ENCODE results near the gene ANKDD1A.

Gene ANKDD1A

DNA sequence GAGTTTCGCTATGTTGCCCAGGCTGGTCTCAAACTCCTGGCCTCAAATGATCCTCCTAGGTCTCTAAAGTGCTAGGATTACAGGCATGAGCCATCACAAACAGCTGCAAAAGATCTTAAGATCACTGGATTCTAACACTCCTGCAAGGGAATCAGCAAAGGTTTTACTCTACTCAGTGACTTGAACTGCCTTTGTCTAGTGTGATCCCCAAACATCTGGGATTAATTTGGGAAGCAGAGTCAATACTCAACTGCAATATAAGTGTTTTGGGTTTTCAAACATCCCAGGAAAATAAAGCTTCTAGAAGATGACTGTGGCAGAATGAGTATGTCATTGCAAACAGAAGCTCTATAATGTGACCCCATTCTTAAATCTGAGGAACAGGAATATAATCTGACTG lies 70.8 kb downstream of the ANKDD1A start:
- H3K4me3 ChIP-seq (ENCODE audit: low read depth, low read length), result no peak overlapping the region
- TF ChIP-seq, protein P1, sequence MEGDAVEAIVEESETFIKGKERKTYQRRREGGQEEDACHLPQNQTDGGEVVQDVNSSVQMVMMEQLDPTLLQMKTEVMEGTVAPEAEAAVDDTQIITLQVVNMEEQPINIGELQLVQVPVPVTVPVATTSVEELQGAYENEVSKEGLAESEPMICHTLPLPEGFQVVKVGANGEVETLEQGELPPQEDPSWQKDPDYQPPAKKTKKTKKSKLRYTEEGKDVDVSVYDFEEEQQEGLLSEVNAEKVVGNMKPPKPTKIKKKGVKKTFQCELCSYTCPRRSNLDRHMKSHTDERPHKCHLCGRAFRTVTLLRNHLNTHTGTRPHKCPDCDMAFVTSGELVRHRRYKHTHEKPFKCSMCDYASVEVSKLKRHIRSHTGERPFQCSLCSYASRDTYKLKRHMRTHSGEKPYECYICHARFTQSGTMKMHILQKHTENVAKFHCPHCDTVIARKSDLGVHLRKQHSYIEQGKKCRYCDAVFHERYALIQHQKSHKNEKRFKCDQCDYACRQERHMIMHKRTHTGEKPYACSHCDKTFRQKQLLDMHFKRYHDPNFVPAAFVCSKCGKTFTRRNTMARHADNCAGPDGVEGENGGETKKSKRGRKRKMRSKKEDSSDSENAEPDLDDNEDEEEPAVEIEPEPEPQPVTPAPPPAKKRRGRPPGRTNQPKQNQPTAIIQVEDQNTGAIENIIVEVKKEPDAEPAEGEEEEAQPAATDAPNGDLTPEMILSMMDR (IDR thresholded peaks at IDR 0.05; ENCODE audit: borderline replicate concordance, insufficient read depth, low read depth, low read length), result no peak

- H3K4me3 ChIP-seq (ENCODE audit: low read depth, low read length), result no peak overlapping the region
- TF ChIP-seq, protein P1 (IDR thresholded peaks at IDR 0.05; ENCODE audit: borderline replicate concordance, insufficient read depth, low read depth, low read length), result no peak
Observed at GRCh38 chr15:64985366-64986033, 73.8 kb downstream of the ANKDD1A start.

GRCh38 chr15:64987136-64987535 lies 75.4 kb downstream of the ANKDD1A start:
- TF ChIP-seq, protein P1 (IDR thresholded peaks at IDR 0.05; ENCODE audit: borderline replicate concordance, insufficient read depth, low read depth, low read length), result no peak
- no peak overlapping the region for H3K4me3 ChIP-seq (ENCODE audit: low read depth, low read length)

- TF ChIP-seq, protein P1 (IDR thresholded peaks at IDR 0.05; ENCODE audit: borderline replicate concordance, insufficient read depth, low read depth, low read length), result no peak
- peak within 1 kb of the TSS; percentile 84 for H3K4me3 ChIP-seq (ENCODE audit: low read depth, low read length)
Observed at GRCh38 chr15:64989416-64990167, 77.9 kb downstream of the ANKDD1A start, which contains the start of gene SPG21. SPG21 (minus strand) TSS chr15:64989914; CDS start chr15:64983569, 6,345 bp downstream.

GRCh38 chr15:64990168-64990470 lies 78.4 kb downstream of the ANKDD1A start:
- TF ChIP-seq, protein P1 (IDR thresholded peaks at IDR 0.05; ENCODE audit: borderline replicate concordance, insufficient read depth, low read depth, low read length), result no peak
- peak overlapping the region; percentile 84 for H3K4me3 ChIP-seq (ENCODE audit: low read depth, low read length)

DNA sequence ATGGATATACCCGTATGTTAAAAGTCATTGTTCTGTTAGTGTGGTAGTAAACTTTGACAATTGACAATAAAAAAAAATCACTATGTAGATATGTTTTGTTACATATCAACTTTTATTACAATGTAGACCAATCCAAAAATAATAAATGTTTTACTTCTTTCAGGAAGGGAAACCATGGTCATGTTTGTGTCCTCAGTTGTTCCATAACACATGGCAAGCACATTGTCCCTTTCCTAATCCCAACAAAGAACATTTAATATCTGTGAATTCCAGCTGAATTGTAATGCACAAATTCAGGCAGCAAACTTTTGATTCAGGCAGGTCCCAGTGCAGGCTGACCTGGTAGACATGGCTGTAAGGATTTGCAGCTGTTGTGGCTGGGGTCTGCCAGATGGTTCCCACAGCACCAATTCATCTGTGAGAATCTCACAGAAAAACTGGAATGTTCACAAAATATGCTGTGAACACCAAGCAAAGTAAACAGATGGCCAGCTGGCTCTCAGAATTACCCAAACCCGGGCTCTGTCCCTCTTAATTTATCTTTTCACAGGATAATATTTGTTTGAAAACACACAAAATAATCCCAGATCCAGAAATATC lies 79.9 kb downstream of the ANKDD1A start:
- TF ChIP-seq, protein P1 (IDR thresholded peaks at IDR 0.05; ENCODE audit: borderline replicate concordance, insufficient read depth, low read depth, low read length), result no peak
- no peak overlapping the region for H3K4me3 ChIP-seq (ENCODE audit: low read depth, low read length)

All from GM12875 (cell line).